Activated CD4-positive, alpha-beta T cell treated with anti-CD3 and anti-CD28 coated beads, Interleukin-2, amount 50 U/mL, for 16 hours (primary cell): ENCODE results near the gene HPRT1.

Experiments
- DNase-seq: peaks from one replicate; pipeline ENCODE4 v3.0.0-alpha.2; 2020

The HPRT1 gene

DNA sequence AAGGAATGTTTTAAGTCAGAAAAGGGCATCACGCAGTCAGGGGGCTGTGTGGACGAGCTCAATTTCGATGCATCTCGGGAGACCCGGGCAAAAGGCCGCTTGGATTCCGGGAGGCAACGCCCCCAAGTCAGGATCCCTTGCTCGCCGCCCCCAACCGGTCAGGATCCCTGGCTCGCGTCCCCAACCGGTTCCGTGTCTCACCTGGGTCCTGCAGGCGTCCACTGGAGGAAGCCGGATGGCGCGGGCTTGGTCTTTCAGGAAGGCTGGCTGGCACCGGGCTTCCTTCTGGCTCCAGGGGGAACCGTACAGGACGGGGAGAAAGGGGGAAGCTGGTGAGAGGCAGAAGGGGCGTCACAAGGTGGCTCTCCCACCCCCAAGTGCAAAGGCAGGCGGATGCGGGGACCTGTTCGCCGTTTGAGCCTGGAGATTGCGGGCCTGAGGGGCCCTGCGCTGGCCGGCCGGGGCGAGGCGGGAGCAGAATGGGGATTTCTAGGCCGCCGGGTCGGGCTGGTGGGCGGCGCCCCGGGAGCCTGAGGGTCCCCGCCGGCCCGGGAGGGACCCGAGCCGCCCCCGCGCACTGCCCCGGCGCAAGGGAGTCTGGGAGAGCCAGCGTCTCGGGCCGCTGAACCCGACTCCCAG, 84.7 kb downstream of the HPRT1 start:
- no peak for DNase-seq

DNA sequence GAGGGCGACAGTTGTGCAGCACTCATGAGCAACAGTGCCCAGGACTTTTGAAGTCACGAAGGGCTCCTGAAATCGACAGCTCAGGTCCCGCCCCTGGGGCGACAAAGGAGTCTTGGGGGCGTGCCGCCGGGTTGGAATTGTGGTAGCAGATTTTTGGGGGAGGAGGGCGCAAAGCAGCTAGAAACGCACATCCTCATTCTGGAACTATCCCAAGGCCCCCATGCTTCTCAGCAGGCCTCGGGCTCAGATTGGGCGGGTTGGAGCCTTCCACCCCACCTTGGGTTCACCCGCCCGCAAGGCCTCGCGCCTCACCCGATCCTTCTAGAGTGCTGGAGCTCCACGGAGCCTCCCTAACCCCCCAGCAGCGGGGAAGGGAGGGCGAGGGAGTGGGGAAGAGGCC, 85.5 kb downstream of the HPRT1 start:
- DNase-seq, result no peak

DNA sequence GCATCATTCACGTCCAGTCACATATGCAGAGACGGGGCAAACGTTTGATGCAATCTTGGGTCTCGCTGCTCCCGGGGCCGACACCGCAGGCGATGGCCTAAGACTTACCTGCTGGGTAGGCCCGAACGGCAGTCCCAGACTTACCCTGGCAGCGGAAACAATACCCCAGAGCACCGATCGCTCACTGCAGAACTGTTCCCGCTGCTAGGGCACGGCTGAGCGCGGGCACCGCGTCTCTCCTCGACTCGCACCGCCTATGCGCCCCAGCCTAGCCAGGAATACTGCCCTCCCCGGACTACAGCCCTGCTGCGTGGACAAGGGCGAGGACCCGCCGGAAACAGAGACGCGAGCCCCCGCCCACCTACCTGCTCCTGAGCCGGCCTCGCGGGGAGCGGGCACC, 86.2 kb downstream of the HPRT1 start:
- DNase-seq, result no peak

GRCh38 chrX:134547047-134547679, 87.2 kb downstream of the HPRT1 start:
- DNase-seq, result no peak

GRCh38 chrX:134548257-134549201, 88.6 kb downstream of the HPRT1 start:
- DNase-seq, result peak; percentile 38
